K562 (cell line): ENCODE results near the gene CNOT11. TPM values are rescaled to one million over a fixed set of nuclear protein-coding genes. Genes with fewer than 3 reads are reported as not detected.

Experiments used
- CBFA2T2 ChIP-seq: fragments of 450-650 bp; conservative IDR thresholded peaks from 2 replicates; pipeline ENCODE4 v1.6.1; 2017; ENCODE audit warnings: mild to moderate bottlenecking
- CUX1 ChIP-seq: fragments of 200-800 bp; sonication (Bioruptor generic); IDR thresholded peaks from 2 replicates; pipeline ENCODE4 v1.6.1; 2016; ENCODE audit warnings: missing genetic modification characterization, missing compliant biosample characterization
- HDAC6 ChIP-seq: IDR thresholded peaks from 2 replicates; pipeline ENCODE4 v1.6.1; 2012; ENCODE audit warnings: low read depth, mild to moderate bottlenecking, control low read depth, inconsistent platforms, low read length, moderate library complexity
- HES1 ChIP-seq: fragments of 450-650 bp; IDR thresholded peaks from 2 replicates; pipeline ENCODE4 v1.6.1; 2016; ENCODE audit warnings: low read depth, mild to moderate bottlenecking, moderate library complexity
- MCM5 ChIP-seq: fragments of 450-650 bp; IDR thresholded peaks from 2 replicates; pipeline ENCODE4 v1.6.1; 2016; ENCODE audit warnings: low read depth
- NR2C2 ChIP-seq, 2 experiments: fragments of 200-800 bp in 1 of 2; sonication (Bioruptor generic) in 1 of 2; sonication (generic) in 1 of 2; formaldehyde crosslinking in 1 of 2; IDR thresholded peaks; 2 replicates each; pipeline versions ENCODE4 v1.6.1 to v1.8.0; 2016 to 2022; ENCODE audit warnings: mild to moderate bottlenecking in 1 of 2, missing compliant biosample characterization in 1 of 2, missing genetic modification characterization in 1 of 2, missing genetic modification reagents in 1 of 2
- PATZ1 ChIP-seq: fragments of 250-450 bp; sonication (Bioruptor Pico); IDR thresholded peaks from 2 replicates; pipeline ENCODE4 v1.5.0; 2020; ENCODE audit warnings: mild to moderate bottlenecking, borderline replicate concordance
- WHSC1 ChIP-seq: IDR thresholded peaks from one replicate; pipeline ENCODE4 v1.6.1; 2012; ENCODE audit warnings: low read length, control low read depth, inconsistent platforms
- ZNF717 ChIP-seq: fragments of 250-450 bp; sonication (Bioruptor Pico); IDR thresholded peaks from 2 replicates; pipeline ENCODE4 v1.5.0; 2021
- polyA plus RNA-seq, 8 experiments: library from polyadenylated mRNA; depleted of rRNA in 4 of 8; stranded (reverse) in 5 of 8; unstranded in 3 of 8; fragments of >200 nt; fragmentation: Nextera tagmentation in 2 of 8; fragmentation: Illumina TruSeq in 1 of 8; extraction: Ambion mirVana in 2 of 8; extraction: Trizol in 1 of 8; gene quantifications; 2 replicates each; pipeline versions ENCODE4 v1.2.1 to v1.2.3, GENCODE V29; 2011 to 2014; ENCODE audit warnings: inconsistent platforms in 1 of 8, missing spikeins in 1 of 8
- total RNA-seq, 7 experiments: library from RNA; depleted of rRNA in 6 of 7; stranded (reverse); fragments of >200 nt in 6 of 7; fragmentation: Illumina TruSeq in 2 of 7; extraction: Trizol in 2 of 7; gene quantifications; 2 replicates each; pipeline versions ENCODE4 v1.2.1 to v1.2.3, GENCODE V29; 2011 to 2021; ENCODE audit warnings: low replicate concordance in 1 of 7
- TF ChIP-seq, protein P1 (sequence below): fragments of 250-450 bp; sonication (Bioruptor Pico); IDR thresholded peaks from 2 replicates; pipeline ENCODE4 v1.6.1; 2021; ENCODE audit warnings: mild to moderate bottlenecking
- TF ChIP-seq, protein P2 (sequence below): fragments of 250-450 bp; sonication (Bioruptor Pico); IDR thresholded peaks from 2 replicates; pipeline ENCODE4 v1.5.0; 2021; ENCODE audit warnings: mild to moderate bottlenecking, moderate library complexity
- TF ChIP-seq, protein P3 (sequence below): IDR thresholded peaks from 2 replicates; pipeline ENCODE4 v1.6.1; 2016; ENCODE audit warnings: missing genetic modification characterization, missing compliant biosample characterization

The CNOT11 gene
- total and polyA plus RNA-seq, 9 of the 15 experiments (the other 6 are each of a cell fraction or from before 2014, with no cell fraction given), result 12.7 to 163 (median 64.2) TPM

- TF ChIP-seq NR2C2 (CRISPR knock-in tag; IDR thresholded peaks at IDR 0.05) (no peak; the same call in 1 of the 2 replicates), NR2C2 (tag; IDR thresholded peaks at IDR 0.05) (peak; percentile 82), ZNF717 (CRISPR knock-in tag) (no peak), CUX1 (CRISPR knock-in tag) (no peak), WHSC1 (no peak), HDAC6 (no peak), PATZ1 (no peak), CBFA2T2 (no peak), MCM5 (no peak), HES1 (peak; percentile 54; the same call in 1 of the 2 replicates)
- TF ChIP-seq, protein P1, sequence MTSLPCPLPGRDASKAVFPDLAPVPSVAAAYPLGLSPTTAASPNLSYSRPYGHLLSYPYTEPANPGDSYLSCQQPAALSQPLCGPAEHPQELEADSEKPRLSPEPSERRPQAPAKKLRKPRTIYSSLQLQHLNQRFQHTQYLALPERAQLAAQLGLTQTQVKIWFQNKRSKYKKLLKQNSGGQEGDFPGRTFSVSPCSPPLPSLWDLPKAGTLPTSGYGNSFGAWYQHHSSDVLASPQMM (CRISPR knock-in tag), result no peak
- TF ChIP-seq, protein P2, sequence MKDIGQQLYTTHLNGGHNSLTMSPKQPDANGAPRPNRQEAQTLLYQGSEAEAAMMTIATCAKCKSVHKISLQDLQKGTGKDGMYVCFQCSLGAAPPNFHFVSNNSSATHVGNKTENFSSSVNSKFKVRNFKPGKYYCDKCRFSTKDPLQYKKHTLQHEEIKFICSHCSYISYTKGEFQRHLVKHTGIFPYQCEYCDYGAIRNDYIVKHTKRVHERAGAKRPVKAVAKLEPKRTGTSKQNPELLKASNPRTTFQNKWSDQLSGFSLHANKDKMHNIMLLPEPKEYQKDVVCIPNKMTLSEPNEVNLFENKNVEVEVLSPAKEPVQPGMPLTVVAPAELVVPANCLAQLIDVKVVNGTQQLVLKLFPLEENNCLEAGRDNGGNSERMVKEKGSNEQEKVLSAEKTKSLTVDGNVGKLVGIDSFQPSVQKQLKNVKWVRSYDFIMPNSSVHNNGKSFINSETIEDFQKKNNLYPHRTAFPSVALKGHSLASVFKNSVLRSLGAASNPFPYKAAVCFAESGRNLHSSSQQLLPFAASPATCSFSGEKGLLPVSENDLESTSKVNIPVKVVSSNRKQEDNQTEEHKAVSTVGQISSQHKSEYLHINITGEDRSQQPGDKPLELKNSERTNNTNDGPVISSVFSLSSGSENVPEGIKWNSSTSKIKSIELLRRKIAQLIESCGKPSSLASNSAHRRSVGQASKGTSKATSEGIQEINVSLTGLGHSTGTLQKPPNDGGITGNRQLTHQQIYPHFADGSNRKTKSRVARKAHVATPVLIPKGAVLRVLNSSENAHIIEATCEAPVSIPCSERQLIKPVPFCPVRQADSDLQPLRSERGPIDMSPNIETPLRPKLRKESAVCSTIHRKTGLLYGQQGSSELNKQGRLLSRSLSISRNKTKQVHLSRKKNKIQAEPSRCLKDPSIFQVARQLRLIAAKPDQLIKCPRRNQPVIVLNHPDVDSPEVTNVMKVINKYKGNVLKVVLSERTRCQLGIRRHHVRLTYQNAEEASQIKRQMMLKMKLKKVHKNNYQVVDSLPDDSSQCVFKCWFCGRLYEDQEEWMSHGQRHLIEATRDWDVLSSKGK (CRISPR knock-in tag), result no peak
- TF ChIP-seq, protein P3, sequence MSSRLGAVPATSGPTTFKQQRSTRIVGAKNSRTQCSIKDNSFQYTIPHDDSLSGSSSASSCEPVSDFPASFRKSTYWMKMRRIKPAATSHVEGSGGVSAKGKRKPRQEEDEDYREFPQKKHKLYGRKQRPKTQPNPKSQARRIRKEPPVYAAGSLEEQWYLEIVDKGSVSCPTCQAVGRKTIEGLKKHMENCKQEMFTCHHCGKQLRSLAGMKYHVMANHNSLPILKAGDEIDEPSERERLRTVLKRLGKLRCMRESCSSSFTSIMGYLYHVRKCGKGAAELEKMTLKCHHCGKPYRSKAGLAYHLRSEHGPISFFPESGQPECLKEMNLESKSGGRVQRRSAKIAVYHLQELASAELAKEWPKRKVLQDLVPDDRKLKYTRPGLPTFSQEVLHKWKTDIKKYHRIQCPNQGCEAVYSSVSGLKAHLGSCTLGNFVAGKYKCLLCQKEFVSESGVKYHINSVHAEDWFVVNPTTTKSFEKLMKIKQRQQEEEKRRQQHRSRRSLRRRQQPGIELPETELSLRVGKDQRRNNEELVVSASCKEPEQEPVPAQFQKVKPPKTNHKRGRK, result no peak
These were observed 55.9 kb downstream of the CNOT11 start, which contains the start of gene RNF149 (continued) for GRCh38 chr2:101308432-101309210.
